Measurements from ENCODE around the gene PDGFRB. TPM values are rescaled to one million over a fixed set of nuclear protein-coding genes. Genes with fewer than 3 reads are reported as not detected.

Gene PDGFRB
- total and polyA plus RNA-seq, 4 donors = 5.2 to 13.1 (median 8.3) TPM

DNA sequence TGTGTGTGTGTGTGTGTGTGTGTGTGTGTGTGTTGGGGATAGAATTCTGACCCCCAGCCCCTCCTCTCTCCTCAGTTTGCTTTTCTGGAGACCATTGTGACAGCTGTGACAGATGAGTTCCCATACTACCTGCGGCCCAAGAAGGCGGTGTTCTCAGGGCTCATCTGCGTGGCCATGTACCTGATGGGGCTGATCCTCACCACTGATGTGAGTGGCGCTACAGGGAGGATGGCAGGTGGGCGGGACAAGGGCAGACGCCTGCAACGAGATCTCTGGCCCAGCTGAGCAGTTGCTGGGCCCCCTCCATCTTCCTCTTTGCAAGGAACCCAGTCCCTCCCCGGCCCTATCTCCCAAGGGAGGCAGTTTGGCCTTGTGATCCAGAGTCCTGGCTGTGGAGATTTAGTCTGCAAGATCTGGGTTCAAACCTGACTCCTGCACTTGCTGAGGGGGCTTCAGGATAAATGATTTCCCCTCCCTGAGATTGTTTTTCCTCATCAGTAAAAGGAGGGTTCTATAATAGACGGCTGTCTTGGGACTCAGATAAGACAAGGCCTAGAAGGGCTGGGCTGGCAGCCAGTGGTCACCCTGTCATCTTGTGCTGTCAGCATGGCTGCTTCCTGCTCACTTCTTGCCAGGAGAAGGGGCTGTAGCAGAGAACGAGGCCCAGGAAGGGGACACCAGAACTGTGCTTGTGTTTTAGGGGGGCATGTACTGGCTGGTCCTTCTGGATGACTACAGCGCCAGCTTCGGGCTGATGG, 48.4 kb upstream of the PDGFRB start:
- TF ChIP-seq, protein P1, sequence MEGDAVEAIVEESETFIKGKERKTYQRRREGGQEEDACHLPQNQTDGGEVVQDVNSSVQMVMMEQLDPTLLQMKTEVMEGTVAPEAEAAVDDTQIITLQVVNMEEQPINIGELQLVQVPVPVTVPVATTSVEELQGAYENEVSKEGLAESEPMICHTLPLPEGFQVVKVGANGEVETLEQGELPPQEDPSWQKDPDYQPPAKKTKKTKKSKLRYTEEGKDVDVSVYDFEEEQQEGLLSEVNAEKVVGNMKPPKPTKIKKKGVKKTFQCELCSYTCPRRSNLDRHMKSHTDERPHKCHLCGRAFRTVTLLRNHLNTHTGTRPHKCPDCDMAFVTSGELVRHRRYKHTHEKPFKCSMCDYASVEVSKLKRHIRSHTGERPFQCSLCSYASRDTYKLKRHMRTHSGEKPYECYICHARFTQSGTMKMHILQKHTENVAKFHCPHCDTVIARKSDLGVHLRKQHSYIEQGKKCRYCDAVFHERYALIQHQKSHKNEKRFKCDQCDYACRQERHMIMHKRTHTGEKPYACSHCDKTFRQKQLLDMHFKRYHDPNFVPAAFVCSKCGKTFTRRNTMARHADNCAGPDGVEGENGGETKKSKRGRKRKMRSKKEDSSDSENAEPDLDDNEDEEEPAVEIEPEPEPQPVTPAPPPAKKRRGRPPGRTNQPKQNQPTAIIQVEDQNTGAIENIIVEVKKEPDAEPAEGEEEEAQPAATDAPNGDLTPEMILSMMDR (IDR thresholded peaks at IDR 0.05; ENCODE audit: low read depth, low read length, missing input control) = no peak
- TF ChIP-seq RXRA (IDR thresholded peaks at IDR 0.05) = no peak
- no peaks in the 10 kb centered on the region for H3K36me3 ChIP-seq (ENCODE audit: control insufficient read depth in 4 of 4, insufficient read depth in 3 of 4, low read depth in 1 of 4, low read length in 3 of 4)
- 89% methylated on average over 12 of the region's 12 CpGs for WGBS
- no peaks in the 10 kb centered on the region for H3K9me3 ChIP-seq (ENCODE audit: control insufficient read depth in 4 of 4, low read length in 3 of 4)
- DNase-seq (ENCODE audit: low spot score) = no peak
- no peaks in the 10 kb centered on the region for H3K27me3 ChIP-seq (ENCODE audit: control insufficient read depth in 4 of 4, insufficient read depth in 4 of 4, low read length in 3 of 4)
- H3K9ac ChIP-seq (ENCODE audit: low read depth in 1 of 2, low read length in 2 of 2) = no peak overlapping the region
- H3K4me3 ChIP-seq (ENCODE audit: low read depth in 1 of 3, low read length in 3 of 3) = no peak overlapping the region
- H3K27ac ChIP-seq (ENCODE audit: low read depth in 1 of 2, low read length in 2 of 2) = no peak overlapping the region
- H3K4me1 ChIP-seq (ENCODE audit: control insufficient read depth in 4 of 4, insufficient read depth in 4 of 4, low read length in 3 of 4) = no peaks in the 10 kb centered on the region

DNA sequence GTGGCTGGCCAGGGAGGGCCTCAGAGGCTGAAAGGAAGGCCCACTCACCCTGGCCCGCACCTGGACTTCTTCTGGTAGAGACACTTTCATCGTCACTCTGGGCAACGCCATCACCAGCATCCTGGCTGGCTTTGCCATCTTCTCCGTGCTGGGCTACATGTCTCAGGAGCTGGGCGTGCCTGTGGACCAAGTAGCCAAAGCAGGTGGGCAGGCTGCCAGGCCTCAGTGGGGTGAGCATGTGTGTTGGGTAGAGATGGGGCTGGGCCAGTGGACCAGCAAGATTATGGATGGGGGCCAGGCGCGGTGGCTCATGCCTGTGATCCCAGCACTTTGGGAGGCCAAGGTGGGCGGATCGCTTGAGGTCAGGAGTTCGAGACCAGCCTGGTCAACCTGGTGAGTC, 46.9 kb upstream of the PDGFRB start:
- no peaks in the 10 kb centered on the region for H3K36me3 ChIP-seq (ENCODE audit: control insufficient read depth in 4 of 4, insufficient read depth in 3 of 4, low read depth in 1 of 4, low read length in 3 of 4)
- TF ChIP-seq, protein P2, sequence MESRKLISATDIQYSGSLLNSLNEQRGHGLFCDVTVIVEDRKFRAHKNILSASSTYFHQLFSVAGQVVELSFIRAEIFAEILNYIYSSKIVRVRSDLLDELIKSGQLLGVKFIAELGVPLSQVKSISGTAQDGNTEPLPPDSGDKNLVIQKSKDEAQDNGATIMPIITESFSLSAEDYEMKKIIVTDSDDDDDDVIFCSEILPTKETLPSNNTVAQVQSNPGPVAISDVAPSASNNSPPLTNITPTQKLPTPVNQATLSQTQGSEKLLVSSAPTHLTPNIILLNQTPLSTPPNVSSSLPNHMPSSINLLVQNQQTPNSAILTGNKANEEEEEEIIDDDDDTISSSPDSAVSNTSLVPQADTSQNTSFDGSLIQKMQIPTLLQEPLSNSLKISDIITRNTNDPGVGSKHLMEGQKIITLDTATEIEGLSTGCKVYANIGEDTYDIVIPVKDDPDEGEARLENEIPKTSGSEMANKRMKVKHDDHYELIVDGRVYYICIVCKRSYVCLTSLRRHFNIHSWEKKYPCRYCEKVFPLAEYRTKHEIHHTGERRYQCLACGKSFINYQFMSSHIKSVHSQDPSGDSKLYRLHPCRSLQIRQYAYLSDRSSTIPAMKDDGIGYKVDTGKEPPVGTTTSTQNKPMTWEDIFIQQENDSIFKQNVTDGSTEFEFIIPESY (IDR thresholded peaks at IDR 0.05) = no peak
- TF ChIP-seq, protein P3, sequence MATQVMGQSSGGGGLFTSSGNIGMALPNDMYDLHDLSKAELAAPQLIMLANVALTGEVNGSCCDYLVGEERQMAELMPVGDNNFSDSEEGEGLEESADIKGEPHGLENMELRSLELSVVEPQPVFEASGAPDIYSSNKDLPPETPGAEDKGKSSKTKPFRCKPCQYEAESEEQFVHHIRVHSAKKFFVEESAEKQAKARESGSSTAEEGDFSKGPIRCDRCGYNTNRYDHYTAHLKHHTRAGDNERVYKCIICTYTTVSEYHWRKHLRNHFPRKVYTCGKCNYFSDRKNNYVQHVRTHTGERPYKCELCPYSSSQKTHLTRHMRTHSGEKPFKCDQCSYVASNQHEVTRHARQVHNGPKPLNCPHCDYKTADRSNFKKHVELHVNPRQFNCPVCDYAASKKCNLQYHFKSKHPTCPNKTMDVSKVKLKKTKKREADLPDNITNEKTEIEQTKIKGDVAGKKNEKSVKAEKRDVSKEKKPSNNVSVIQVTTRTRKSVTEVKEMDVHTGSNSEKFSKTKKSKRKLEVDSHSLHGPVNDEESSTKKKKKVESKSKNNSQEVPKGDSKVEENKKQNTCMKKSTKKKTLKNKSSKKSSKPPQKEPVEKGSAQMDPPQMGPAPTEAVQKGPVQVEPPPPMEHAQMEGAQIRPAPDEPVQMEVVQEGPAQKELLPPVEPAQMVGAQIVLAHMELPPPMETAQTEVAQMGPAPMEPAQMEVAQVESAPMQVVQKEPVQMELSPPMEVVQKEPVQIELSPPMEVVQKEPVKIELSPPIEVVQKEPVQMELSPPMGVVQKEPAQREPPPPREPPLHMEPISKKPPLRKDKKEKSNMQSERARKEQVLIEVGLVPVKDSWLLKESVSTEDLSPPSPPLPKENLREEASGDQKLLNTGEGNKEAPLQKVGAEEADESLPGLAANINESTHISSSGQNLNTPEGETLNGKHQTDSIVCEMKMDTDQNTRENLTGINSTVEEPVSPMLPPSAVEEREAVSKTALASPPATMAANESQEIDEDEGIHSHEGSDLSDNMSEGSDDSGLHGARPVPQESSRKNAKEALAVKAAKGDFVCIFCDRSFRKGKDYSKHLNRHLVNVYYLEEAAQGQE (IDR thresholded peaks at IDR 0.05) = no peak
- TF ChIP-seq JUND (IDR thresholded peaks at IDR 0.05) (no peak), GABPA (IDR thresholded peaks at IDR 0.05 in 1 of 2, conservative IDR thresholded peaks at IDR 0.05 in 1 of 2) (no peak), FOXA1 (IDR thresholded peaks at IDR 0.05) (no peak), TAF1 (conservative IDR thresholded peaks at IDR 0.05) (no peak), FOXA2 (IDR thresholded peaks at IDR 0.05) (no peak)
- DNase-seq (ENCODE audit: low spot score) = no peak
- H3K9ac ChIP-seq (ENCODE audit: low read depth in 1 of 2, low read length in 2 of 2) = no peak overlapping the region
- no peaks in the 10 kb centered on the region for H3K9me3 ChIP-seq (ENCODE audit: control insufficient read depth in 4 of 4, low read length in 3 of 4)
- H3K4me1 ChIP-seq (ENCODE audit: control insufficient read depth in 4 of 4, insufficient read depth in 4 of 4, low read length in 3 of 4) = no peaks in the 10 kb centered on the region
- WGBS = 96% methylated on average over 10 of the region's 10 CpGs
- no peak overlapping the region for H3K27ac ChIP-seq (ENCODE audit: low read depth in 1 of 2, low read length in 2 of 2)
- H3K4me3 ChIP-seq (ENCODE audit: low read depth in 1 of 3, low read length in 3 of 3) = no peak overlapping the region
- no peaks in the 10 kb centered on the region for H3K27me3 ChIP-seq (ENCODE audit: control insufficient read depth in 4 of 4, insufficient read depth in 4 of 4, low read length in 3 of 4)

DNA sequence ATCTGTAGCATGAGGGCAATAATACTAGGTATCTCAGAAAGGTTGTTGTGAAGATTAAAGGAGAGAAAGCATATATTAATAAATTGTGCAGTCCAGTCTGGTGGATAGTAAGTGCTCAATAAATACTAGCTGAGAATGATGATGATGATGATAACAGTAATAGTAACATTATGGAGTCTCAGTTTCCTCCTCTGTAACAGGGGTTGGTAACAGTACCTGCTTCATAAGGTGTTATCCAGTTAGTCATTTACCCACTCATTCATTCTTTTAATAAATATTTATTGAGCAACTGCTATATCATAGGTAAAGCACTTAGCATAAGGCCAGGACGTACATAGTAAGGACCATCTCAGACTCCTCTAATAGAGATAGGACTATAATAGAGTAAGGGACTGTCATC, 41.8 kb upstream of the PDGFRB start:
- Histone ChIP-seq H3K4me3 (ENCODE audit: low read depth in 1 of 3, low read length in 3 of 3) (no peak overlapping the region), H3K9ac (ENCODE audit: low read depth in 1 of 2, low read length in 2 of 2) (no peak overlapping the region), H3K4me1 (ENCODE audit: control insufficient read depth in 4 of 4, insufficient read depth in 4 of 4, low read length in 3 of 4) (no peaks in the 10 kb centered on the region), H3K27me3 (ENCODE audit: control insufficient read depth in 4 of 4, insufficient read depth in 4 of 4, low read length in 3 of 4) (no peaks in the 10 kb centered on the region), H3K27ac (ENCODE audit: low read depth in 1 of 2, low read length in 2 of 2) (no peak overlapping the region), H3K9me3 (ENCODE audit: control insufficient read depth in 4 of 4, low read length in 3 of 4) (no peaks in the 10 kb centered on the region), H3K36me3 (ENCODE audit: control insufficient read depth in 4 of 4, insufficient read depth in 3 of 4, low read depth in 1 of 4, low read length in 3 of 4) (no peaks in the 10 kb centered on the region)
- WGBS = 93% methylated on average over 1 of the region's 1 CpG
- DNase-seq (ENCODE audit: low spot score) = no peak
- TF ChIP-seq TAF1 (conservative IDR thresholded peaks at IDR 0.05) (no peak), HNF4A (conservative IDR thresholded peaks at IDR 0.05) (no peak), RAD21 (IDR thresholded peaks at IDR 0.05) (no peak), HNF4G (IDR thresholded peaks at IDR 0.05) (no peak), GABPA (IDR thresholded peaks at IDR 0.05 in 1 of 2, conservative IDR thresholded peaks at IDR 0.05 in 1 of 2) (no peak), SP1 (IDR thresholded peaks at IDR 0.05) (no peak), JUND (IDR thresholded peaks at IDR 0.05) (no peak)
- TF ChIP-seq, protein P2 (IDR thresholded peaks at IDR 0.05) = no peak
- TF ChIP-seq, protein P4, sequence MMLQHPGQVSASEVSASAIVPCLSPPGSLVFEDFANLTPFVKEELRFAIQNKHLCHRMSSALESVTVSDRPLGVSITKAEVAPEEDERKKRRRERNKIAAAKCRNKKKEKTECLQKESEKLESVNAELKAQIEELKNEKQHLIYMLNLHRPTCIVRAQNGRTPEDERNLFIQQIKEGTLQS (IDR thresholded peaks at IDR 0.05) = no peak
- TF ChIP-seq, protein P1 (IDR thresholded peaks at IDR 0.05; ENCODE audit: low read depth, low read length, missing input control) = no peak
